Measurements from ENCODE around the gene ZBTB21. TPM values are rescaled to one million over a fixed set of nuclear protein-coding genes. Genes with fewer than 3 reads are reported as not detected.

Gene ZBTB21
- total and polyA plus RNA-seq, 7 donors: 0.49 to 8.8 (median 4.5) TPM

- peaks cover 0 to 13% of the 10 kb centered on the region in 2 donors for H3K36me3 ChIP-seq (ENCODE audit: insufficient read depth in 1 of 2, low read depth in 1 of 2)
- no peaks in the 10 kb centered on the region for H3K27me3 ChIP-seq (ENCODE audit: insufficient read depth in 3 of 3, low read length in 2 of 3)
- intact Hi-C loops (cut with DNase I): no loop called here
- H3K27ac ChIP-seq: no peak overlapping the region
- no peak overlapping the region for H3K4me3 ChIP-seq
- 94 to 100% (median 95%) methylated on average over 1 of the region's 1 CpG for WGBS, 3 donors
- H3K9me3 ChIP-seq: no peaks in the 10 kb centered on the region
- no peak for TF ChIP-seq CTCF (IDR thresholded peaks at IDR 0.05)
- DNase-seq (no peak), ATAC-seq (no peak)
- no peaks in the 10 kb centered on the region for H3K4me1 ChIP-seq
Observed at GRCh38 chr21:42006765-42007164, 3.4 kb downstream of the ZBTB21 start.

- no peak overlapping the region for H3K27ac ChIP-seq
- DNase-seq (no peak), ATAC-seq (no peak)
- peaks cover 1 to 29% of the 10 kb centered on the region in 2 donors for H3K36me3 ChIP-seq (ENCODE audit: insufficient read depth in 1 of 2, low read depth in 1 of 2)
- H3K27me3 ChIP-seq (ENCODE audit: insufficient read depth in 3 of 3, low read length in 2 of 3): no peaks in the 10 kb centered on the region
- no peak for TF ChIP-seq CTCF (IDR thresholded peaks at IDR 0.05)
- intact Hi-C loops (cut with DNase I): no loop called here
- H3K9me3 ChIP-seq: no peaks in the 10 kb centered on the region
- no peaks in the 10 kb centered on the region for H3K4me1 ChIP-seq
- no peak overlapping the region for H3K4me3 ChIP-seq
- WGBS, 3 donors: 92 to 97% (median 94%) methylated on average over 5 of the region's 5 CpGs
Observed at GRCh38 chr21:42004406-42005199, 5.6 kb downstream of the ZBTB21 start.

GRCh38 chr21:42003051-42003461, 7.1 kb downstream of the ZBTB21 start:
- H3K27me3 ChIP-seq (ENCODE audit: insufficient read depth in 3 of 3, low read length in 2 of 3): no peaks in the 10 kb centered on the region
- H3K9me3 ChIP-seq: no peaks in the 10 kb centered on the region
- DNase-seq: no peak
- no peak for ATAC-seq
- TF ChIP-seq CTCF (IDR thresholded peaks at IDR 0.05): no peak
- no peak overlapping the region for H3K27ac ChIP-seq
- no peaks in the 10 kb centered on the region for H3K4me1 ChIP-seq
- WGBS, 3 donors: 82 to 86% (median 84%) methylated on average over 4 of the region's 4 CpGs
- intact Hi-C loops (cut with DNase I): no loop called here
- peaks cover 2 to 29% of the 10 kb centered on the region in 2 donors for H3K36me3 ChIP-seq (ENCODE audit: insufficient read depth in 1 of 2, low read depth in 1 of 2)
- no peak overlapping the region for H3K4me3 ChIP-seq

GRCh38 chr21:42002421-42002958, 7.7 kb downstream of the ZBTB21 start:
- peaks cover 3% of the 10 kb centered on the region for H3K4me1 ChIP-seq
- DNase-seq (no peak), ATAC-seq (no peak)
- no peak for TF ChIP-seq CTCF (IDR thresholded peaks at IDR 0.05)
- no peaks in the 10 kb centered on the region for H3K27me3 ChIP-seq (ENCODE audit: insufficient read depth in 3 of 3, low read length in 2 of 3)
- no peaks in the 10 kb centered on the region for H3K9me3 ChIP-seq
- H3K36me3 ChIP-seq (ENCODE audit: insufficient read depth in 1 of 2, low read depth in 1 of 2): peaks cover 2 to 29% of the 10 kb centered on the region in 2 donors
- WGBS, 3 donors: 78 to 81% (median 79%) methylated on average over 14 of the region's 14 CpGs
- H3K27ac ChIP-seq: no peak overlapping the region
- H3K4me3 ChIP-seq: no peak overlapping the region
- intact Hi-C loops (cut with DNase I): no loop called here

Data from psoas muscle (tissue), 8 donors.